Measurements from ENCODE around the gene MGAT4B.

DNA sequence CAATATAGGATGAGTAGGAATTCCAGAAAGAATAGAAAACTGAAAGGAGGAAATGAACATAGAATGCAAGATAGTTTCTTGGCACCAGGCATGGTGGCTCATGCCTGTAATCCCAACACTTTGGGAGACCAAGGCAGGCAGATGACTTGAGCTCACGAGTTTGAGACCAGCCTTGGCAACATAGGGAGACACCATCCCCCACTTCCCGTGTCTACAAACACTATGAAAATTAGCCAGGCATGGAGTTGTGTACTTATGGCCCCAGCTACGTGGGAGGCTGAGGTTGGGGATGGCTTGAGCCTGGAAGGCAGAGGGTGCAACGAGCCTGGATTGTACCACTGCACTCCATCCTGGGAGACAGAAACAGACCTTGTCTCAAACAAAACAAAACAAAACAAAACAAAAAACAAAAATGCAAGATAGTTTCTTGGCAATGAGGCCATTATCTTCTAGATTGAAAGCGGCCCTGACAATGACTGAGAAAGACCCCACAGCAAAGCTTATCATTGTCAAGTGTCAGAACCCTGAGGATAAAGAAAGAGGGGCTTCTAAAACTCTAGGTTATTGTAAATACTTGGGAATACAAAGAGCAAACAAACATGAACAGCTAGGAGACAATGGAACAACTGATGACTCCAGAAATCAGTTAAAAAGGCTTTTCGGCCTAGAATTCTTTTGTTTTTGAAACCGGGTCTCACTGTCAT lies 23.2 kb upstream of the MGAT4B start:
- TF ChIP-seq, protein P1, sequence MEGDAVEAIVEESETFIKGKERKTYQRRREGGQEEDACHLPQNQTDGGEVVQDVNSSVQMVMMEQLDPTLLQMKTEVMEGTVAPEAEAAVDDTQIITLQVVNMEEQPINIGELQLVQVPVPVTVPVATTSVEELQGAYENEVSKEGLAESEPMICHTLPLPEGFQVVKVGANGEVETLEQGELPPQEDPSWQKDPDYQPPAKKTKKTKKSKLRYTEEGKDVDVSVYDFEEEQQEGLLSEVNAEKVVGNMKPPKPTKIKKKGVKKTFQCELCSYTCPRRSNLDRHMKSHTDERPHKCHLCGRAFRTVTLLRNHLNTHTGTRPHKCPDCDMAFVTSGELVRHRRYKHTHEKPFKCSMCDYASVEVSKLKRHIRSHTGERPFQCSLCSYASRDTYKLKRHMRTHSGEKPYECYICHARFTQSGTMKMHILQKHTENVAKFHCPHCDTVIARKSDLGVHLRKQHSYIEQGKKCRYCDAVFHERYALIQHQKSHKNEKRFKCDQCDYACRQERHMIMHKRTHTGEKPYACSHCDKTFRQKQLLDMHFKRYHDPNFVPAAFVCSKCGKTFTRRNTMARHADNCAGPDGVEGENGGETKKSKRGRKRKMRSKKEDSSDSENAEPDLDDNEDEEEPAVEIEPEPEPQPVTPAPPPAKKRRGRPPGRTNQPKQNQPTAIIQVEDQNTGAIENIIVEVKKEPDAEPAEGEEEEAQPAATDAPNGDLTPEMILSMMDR (IDR thresholded peaks at IDR 0.05), result no peak
- TF ChIP-seq POLR2A (IDR thresholded peaks at IDR 0.05), result no peak

Measured in Peyer's patch (tissue), 4 donors.